ENCODE results near the gene CACNA1C.

- TF ChIP-seq CTCF (IDR thresholded peaks at IDR 0.05), result no peak
- no peak for TF ChIP-seq POLR2A (IDR thresholded peaks at IDR 0.05)
- no peak for TF ChIP-seq POLR2AphosphoS5 (IDR thresholded peaks at IDR 0.05)
Observed at GRCh38 chr12:2722806-2723205, 670.0 kb downstream of the CACNA1C start.
